ENCODE measurements around the gene AIRE. TPM values are rescaled to one million over a fixed set of nuclear protein-coding genes. Genes with fewer than 3 reads are reported as not detected.

AIRE gene
- total RNA-seq, 1 donor from 2014 or later, result not detected

DNA sequence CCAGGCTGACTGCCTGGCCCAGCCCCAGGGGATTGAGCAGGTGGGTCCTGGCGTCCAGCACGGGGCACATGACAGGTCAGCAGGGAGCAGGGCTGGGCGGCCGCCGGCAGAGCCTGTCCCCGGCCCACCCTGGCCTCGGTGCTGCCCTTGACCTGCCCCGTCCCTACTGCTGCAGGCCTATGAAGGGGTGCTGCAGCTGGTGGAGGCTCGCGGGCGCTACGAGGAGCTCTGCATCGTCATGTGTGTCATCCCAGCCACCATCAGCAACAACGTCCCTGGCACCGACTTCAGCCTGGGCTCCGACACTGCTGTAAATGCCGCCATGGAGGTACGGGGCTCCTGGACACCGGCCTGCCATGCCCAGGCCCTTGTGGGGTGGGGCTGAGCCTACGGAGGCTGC, 37.9 kb downstream of the AIRE start:
- no peak for DNase-seq (ENCODE audit: low read depth)
- TF ChIP-seq, protein P1, sequence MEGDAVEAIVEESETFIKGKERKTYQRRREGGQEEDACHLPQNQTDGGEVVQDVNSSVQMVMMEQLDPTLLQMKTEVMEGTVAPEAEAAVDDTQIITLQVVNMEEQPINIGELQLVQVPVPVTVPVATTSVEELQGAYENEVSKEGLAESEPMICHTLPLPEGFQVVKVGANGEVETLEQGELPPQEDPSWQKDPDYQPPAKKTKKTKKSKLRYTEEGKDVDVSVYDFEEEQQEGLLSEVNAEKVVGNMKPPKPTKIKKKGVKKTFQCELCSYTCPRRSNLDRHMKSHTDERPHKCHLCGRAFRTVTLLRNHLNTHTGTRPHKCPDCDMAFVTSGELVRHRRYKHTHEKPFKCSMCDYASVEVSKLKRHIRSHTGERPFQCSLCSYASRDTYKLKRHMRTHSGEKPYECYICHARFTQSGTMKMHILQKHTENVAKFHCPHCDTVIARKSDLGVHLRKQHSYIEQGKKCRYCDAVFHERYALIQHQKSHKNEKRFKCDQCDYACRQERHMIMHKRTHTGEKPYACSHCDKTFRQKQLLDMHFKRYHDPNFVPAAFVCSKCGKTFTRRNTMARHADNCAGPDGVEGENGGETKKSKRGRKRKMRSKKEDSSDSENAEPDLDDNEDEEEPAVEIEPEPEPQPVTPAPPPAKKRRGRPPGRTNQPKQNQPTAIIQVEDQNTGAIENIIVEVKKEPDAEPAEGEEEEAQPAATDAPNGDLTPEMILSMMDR (conservative IDR thresholded peaks at IDR 0.05; ENCODE audit: low read depth, low read length), result no peak
- no peak overlapping the region for H3K4me3 ChIP-seq (ENCODE audit: low read depth, low read length)

DNA sequence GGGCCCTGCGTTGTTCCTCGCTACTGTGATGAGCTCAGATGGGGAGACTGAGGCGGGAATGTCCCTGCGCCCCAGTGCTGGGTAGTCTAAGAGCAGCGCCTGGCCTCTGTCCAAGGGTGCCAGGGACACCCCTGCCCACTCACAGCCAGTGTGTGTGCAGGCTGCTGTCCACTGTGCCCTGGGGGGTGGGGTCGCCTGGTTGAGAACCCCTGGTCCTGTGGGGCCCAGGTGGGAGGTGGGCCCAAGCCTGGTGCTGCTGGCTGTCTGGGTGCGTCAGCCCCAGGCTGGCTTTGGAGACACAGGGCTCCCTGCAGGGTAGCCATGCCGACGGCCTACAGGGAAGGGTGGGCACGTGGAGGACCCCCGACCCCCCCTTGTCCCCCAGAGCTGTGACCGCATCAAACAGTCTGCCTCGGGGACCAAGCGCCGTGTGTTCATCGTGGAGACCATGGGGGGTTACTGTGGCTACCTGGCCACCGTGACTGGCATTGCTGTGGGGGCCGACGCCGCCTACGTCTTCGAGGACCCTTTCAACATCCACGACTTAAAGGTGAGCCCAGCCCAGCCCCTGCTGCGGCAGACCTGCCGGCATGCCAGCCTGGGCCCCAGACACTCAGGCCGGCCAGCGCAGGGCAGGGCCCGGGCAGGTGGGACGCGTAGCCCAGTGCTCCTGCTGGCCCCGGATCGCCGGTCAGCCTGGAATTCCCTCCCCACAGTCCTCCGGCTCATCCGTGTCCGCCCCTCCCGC, 38.6 kb downstream of the AIRE start:
- no peak overlapping the region for H3K4me3 ChIP-seq (ENCODE audit: low read depth, low read length)

DNA sequence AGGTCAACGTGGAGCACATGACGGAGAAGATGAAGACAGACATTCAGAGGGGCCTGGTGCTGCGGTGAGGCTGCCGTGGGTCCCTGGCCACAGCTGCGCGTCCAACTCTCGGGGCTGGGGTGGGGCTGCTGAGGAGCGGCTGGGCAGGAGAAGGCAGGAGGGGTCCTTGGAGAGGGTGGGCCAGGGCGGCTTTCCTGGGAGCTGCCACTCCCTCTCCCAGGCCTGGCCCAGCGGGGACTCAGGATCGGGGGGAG, 39.1 kb downstream of the AIRE start:
- TF ChIP-seq, protein P1 (conservative IDR thresholded peaks at IDR 0.05; ENCODE audit: low read depth, low read length), result no peak

More for the DNA sequence above, 38.6 kb downstream of the AIRE start:
- no peak for DNase-seq (ENCODE audit: low read depth)
- TF ChIP-seq, protein P1 (conservative IDR thresholded peaks at IDR 0.05; ENCODE audit: low read depth, low read length), result no peak

DNA sequence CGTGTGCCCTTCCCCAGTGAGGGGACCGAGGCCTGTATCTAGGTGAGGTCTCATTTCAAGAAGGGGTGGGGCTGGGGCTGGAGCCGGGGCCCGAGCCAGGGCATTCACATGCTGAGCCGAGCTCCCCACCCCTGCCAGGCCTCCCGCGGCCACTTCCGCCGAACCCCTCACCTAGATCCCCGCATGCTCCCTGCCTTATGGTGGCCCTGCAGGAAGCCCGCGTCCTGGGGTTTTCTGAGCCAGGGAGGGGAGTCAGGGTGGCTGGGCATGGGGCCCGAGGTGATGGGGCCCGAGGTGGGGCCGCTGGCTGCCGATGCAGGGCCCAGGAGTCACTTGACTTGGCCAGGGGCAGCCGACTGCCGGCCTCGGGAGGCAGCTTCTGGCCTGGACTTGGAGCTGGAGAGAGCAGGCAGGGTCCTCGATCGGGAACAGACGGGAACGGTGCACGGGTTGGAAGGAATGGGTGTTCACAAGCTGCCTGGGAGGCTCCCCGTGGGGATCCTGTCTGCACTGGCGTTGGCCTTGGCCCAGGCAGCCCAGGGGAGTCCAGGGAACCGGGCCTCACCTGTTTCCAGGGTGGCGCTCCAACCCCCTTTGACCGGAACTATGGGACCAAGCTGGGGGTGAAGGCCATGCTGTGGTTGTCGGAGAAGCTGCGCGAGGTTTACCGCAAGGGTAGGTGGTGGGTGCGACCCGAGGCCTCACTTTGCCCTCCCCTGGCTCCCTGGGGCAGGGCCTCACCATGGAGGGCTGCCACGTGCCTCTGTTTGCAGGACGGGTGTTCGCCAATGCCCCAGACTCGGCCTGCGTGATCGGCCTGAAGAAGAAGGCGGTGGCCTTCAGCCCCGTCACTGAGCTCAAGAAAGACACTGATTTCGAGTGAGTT, 40.0 kb downstream of the AIRE start:
- no peak overlapping the region for H3K4me3 ChIP-seq (ENCODE audit: low read depth, low read length)
- TF ChIP-seq, protein P1 (conservative IDR thresholded peaks at IDR 0.05; ENCODE audit: low read depth, low read length), result no peak
- DNase-seq (ENCODE audit: low read depth), result no peak

More for the DNA sequence above, 39.1 kb downstream of the AIRE start:
- H3K4me3 ChIP-seq (ENCODE audit: low read depth, low read length), result no peak overlapping the region
- no peak for DNase-seq (ENCODE audit: low read depth)

DNA sequence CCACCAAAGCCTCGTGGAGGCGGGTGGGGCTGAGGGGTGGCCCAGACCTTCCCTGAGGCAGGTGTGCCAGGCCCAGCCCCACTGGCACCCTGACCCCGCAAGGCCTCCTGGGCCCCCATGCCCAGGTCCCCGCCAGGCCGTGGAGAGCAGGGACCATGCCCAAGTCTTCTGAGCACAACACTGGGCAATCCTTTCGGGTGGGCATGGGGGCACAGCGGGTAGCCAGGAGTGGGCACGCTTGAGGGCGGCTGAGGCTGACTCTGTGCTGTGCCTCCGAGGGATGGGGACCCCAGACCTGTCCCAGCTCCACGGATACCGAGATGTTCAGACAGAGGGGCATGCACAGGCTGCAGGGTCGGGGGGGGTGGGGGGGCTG, 40.6 kb downstream of the AIRE start:
- TF ChIP-seq, protein P1 (conservative IDR thresholded peaks at IDR 0.05; ENCODE audit: low read depth, low read length), result no peak

DNA sequence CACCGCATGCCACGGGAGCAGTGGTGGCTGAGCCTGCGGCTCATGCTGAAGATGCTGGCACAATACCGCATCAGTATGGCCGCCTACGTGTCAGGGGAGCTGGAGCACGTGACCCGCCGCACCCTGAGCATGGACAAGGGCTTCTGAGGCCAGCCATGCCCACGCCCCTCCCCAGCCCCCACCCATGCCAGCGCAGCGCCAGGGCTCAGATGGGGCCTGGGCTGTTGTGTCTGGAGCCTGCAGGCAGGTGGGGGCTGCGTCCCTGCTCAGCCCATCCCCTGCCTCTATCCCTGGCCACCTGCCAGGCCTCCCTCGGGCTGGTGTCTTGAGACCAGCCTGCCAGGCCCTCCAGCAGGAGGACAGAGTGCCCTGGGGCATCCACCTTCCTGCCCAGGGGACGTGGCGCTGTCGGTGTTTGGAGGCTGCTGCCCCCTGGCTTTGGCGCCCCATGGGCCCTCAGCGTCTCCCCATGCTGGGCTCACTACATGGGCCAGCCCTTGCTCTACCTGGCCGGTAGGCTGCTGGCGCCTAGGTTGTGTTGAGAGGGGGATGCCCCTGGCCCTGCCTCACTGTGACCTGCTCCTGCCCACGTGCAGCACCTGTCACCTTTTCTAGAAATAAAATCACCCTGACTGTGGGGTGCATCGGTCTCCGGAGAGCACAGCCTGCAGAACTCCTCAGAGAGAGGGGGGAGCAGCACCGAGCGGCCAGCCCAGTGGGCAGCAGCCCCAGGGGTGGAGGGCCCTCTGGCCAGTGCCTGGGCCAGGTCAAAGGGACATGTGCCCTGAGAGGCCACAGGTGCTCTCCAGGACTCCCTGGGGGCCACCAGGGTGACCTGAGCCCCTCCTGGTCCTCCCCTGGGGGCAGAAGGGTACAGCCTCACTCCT, 41.3 kb downstream of the AIRE start:
- DNase-seq (ENCODE audit: low read depth), result no peak
- TF ChIP-seq, protein P1 (conservative IDR thresholded peaks at IDR 0.05; ENCODE audit: low read depth, low read length), result no peak
- H3K4me3 ChIP-seq (ENCODE audit: low read depth, low read length), result no peak overlapping the region

More for the DNA sequence above, 40.6 kb downstream of the AIRE start:
- no peak for DNase-seq (ENCODE audit: low read depth)
- no peak overlapping the region for H3K4me3 ChIP-seq (ENCODE audit: low read depth, low read length)

Data from epithelial cell of proximal tubule (primary cell).